Subcutaneous abdominal adipose tissue (tissue), 5 donors: Measurements from ENCODE around the gene MSH2.
"Not testable (repeated sequence)": the region's sequence is repeated elsewhere in the genome, so short reads cannot be mapped to it uniquely, and the experiment has no call there.

Source experiments
- H3K27ac ChIP-seq: one replicate; pipeline ENCODE4 v1.7.0; 2013; ENCODE audit warnings: low read depth, mild to moderate bottlenecking, inconsistent platforms, low read length, moderate library complexity
- H3K27me3 ChIP-seq, 5 donors: one replicate each; pipeline ENCODE4 v1.7.0; 2013; ENCODE audit warnings: low read length in 5 of 5, inconsistent platforms in 1 of 5; ENCODE audit not compliant: control insufficient read depth in 5 of 5, insufficient read depth in 4 of 5
- H3K36me3 ChIP-seq, 5 donors: one replicate each; pipeline ENCODE4 v1.7.0; 2013; ENCODE audit warnings: low read length in 5 of 5; ENCODE audit not compliant: control insufficient read depth in 5 of 5, insufficient read depth in 5 of 5
- H3K4me1 ChIP-seq, 5 donors: one replicate each; pipeline ENCODE4 v1.7.0; 2013; ENCODE audit warnings: low read length in 5 of 5, mild to moderate bottlenecking in 3 of 5, moderate library complexity in 1 of 5; ENCODE audit not compliant: control insufficient read depth in 5 of 5, insufficient read depth in 5 of 5
- H3K4me3 ChIP-seq, 5 donors: one replicate each; pipeline ENCODE4 v1.7.0; 2013; ENCODE audit warnings: low read length in 5 of 5, low read depth in 1 of 5
- H3K9ac ChIP-seq, 5 donors: one replicate each; pipeline ENCODE4 v1.7.0; 2013; ENCODE audit warnings: low read length in 5 of 5, mild to moderate bottlenecking in 4 of 5, moderate library complexity in 3 of 5
- H3K9me3 ChIP-seq, 5 donors: one replicate each; pipeline ENCODE4 v1.7.0; 2013; ENCODE audit warnings: low read length in 5 of 5; ENCODE audit not compliant: control insufficient read depth in 5 of 5
- donor health status: healthy.
- donor health status: healthy.
- donor health status: healthy.
- donor health status: healthy.
- donor health status: healthy.

The MSH2 gene

DNA sequence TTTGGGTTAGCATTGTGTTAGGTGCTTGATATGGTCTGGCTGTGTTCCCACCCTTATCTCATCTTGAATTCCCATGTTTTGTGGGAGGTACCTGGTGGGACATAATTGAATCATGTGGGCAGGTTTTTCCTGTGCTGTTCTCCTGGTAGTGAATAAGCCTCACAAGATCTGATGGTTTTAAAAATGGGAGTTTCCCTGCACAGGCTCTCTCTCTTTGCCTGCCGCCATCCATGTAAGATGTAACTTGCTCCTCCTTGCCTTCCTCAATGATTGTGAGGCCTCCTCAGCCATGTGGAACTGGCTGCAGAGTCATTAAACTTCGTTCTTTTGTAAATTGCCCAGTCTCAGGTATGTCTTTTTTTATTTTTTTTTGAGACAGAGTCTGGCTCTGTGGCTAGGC, 2.8 kb downstream of the MSH2 start:
- peaks cover 2 to 24% (median 23%) of the 10 kb centered on the region in 5 donors for H3K4me1 ChIP-seq
- H3K27me3 ChIP-seq, result no peaks in the 10 kb centered on the region
- no peak overlapping the region for H3K27ac ChIP-seq
- H3K9ac ChIP-seq, result no peak overlapping the region
- H3K4me3 ChIP-seq, result no peak overlapping the region
- H3K9me3 ChIP-seq, result no peaks in the 10 kb centered on the region
- peaks cover 0 to 3% (median 0%) of the 10 kb centered on the region in 5 donors for H3K36me3 ChIP-seq

GRCh38 chr2:47406649-47407330, 3.8 kb downstream of the MSH2 start:
- H3K4me1 ChIP-seq, result peaks cover 2 to 24% (median 22%) of the 10 kb centered on the region in 5 donors
- not testable (repeated sequence) for H3K27me3 ChIP-seq, H3K9ac ChIP-seq, H3K36me3 ChIP-seq, H3K4me3 ChIP-seq, H3K27ac ChIP-seq, H3K9me3 ChIP-seq

DNA sequence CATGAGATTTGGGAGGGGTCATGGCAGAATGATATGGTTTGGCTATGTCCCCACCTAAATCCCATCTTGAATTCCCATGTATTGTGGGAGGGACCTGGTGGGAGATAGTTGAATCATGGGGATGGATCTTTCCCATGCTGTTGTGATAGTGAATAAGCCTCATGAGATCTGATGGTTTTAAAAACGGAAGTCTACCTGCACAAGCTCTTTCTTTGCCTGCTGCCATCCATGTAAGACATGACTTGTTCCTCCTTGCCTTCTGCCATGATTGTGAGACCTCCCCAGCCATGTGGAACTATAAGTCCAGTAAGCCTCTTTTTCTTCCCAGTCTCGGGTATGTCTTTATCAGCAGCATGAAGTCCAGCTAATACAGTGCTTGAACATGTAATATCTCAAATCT, 5.0 kb downstream of the MSH2 start:
- not testable (repeated sequence) for H3K4me3 ChIP-seq, H3K9ac ChIP-seq, H3K27me3 ChIP-seq, H3K9me3 ChIP-seq, H3K27ac ChIP-seq
- Histone ChIP-seq H3K36me3 (peaks cover 0 to 11% (median 4%) of the 10 kb centered on the region in 5 donors), H3K4me1 (peaks cover 2 to 15% (median 14%) of the 10 kb centered on the region in 5 donors)

GRCh38 chr2:47414682-47415458, 11.9 kb downstream of the MSH2 start:
- no peak overlapping the region for H3K9ac ChIP-seq
- H3K27me3 ChIP-seq, result no peaks in the 10 kb centered on the region
- H3K4me3 ChIP-seq, result no peak overlapping the region
- H3K27ac ChIP-seq, result no peak overlapping the region
- H3K9me3 ChIP-seq, result no peaks in the 10 kb centered on the region
- no peaks in the 10 kb centered on the region for H3K4me1 ChIP-seq
- H3K36me3 ChIP-seq, result peaks cover 6 to 29% (median 11%) of the 10 kb centered on the region in 5 donors

DNA sequence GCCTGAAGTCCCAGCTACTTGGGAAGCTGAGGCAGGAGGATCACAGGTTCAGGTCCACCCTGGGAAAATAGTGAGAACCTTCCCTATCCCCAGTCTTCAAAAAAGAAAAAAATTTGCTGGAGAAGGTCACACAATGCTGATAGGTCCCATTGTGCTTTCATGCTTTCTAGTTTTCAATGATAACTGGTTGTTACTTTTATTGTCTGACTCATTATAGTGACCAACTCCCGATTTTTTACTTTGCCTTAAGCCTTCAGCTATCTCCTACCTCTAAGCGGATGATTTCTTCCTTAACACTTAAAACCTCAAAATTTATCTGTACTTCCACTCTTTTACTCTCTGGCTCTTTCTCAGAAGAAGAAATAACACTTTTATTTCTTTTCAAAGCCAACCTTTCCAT, 17.3 kb downstream of the MSH2 start:
- peaks cover 2 to 23% (median 6%) of the 10 kb centered on the region in 5 donors for H3K36me3 ChIP-seq
- H3K9me3 ChIP-seq, result no peaks in the 10 kb centered on the region

GRCh38 chr2:47420683-47421082, 17.7 kb downstream of the MSH2 start:
- not testable (repeated sequence) for H3K9me3 ChIP-seq, H3K9ac ChIP-seq, H3K27me3 ChIP-seq, H3K27ac ChIP-seq, H3K4me1 ChIP-seq, H3K4me3 ChIP-seq
- H3K36me3 ChIP-seq, result peaks cover 2 to 23% (median 6%) of the 10 kb centered on the region in 5 donors

More for the DNA sequence above, 17.3 kb downstream of the MSH2 start:
- Histone ChIP-seq H3K27me3 (no peaks in the 10 kb centered on the region), H3K4me1 (no peaks in the 10 kb centered on the region), H3K27ac (no peak overlapping the region), H3K9ac (no peak overlapping the region), H3K4me3 (no peak overlapping the region)

DNA sequence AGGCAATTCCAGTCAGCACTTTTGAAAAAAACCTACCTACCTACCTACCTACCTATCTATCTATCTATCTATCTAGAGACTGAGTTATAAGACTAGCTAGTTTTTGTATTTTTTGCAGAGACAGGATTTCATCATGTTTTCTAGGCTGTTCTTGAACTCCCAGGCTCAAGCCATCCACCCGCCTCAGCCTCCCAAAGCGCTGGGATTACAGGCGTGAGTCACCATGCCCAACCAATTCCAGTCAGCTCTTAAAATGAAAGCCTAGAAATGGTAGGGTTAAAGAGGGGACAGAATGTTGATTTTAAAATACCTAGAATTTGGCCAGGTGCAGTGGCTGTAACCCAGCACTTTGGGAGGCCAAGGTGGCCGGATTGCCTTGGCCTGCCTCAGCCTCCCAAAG, 19.1 kb downstream of the MSH2 start:
- Histone ChIP-seq H3K4me1 (no peaks in the 10 kb centered on the region), H3K4me3 (no peak overlapping the region), H3K27ac (no peak overlapping the region), H3K9me3 (no peaks in the 10 kb centered on the region), H3K36me3 (peaks cover 0 to 23% (median 4%) of the 10 kb centered on the region in 5 donors), H3K27me3 (no peaks in the 10 kb centered on the region), H3K9ac (no peak overlapping the region)

DNA sequence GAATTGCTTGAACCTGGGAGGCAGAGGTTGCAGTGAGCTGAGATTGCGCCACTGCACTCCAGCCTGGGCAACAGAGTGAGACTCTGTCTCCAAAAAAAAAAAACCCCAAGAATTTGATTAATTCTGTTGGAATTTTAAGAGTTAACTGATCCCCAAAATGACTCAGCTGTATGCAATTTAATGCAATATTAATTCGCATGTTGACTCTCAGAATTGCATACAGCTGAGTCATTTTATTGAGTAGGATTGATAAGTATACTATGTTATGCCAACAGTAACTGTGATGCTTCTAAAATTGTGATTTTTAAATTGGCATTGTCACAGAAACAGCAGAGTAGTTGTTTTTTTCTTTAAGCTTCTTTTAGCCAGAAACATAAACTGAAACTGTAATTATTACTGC, 19.6 kb downstream of the MSH2 start:
- H3K27me3 ChIP-seq, result no peaks in the 10 kb centered on the region
- H3K27ac ChIP-seq, result no peak overlapping the region
- H3K36me3 ChIP-seq, result peaks cover 0 to 21% (median 4%) of the 10 kb centered on the region in 5 donors
- no peaks in the 10 kb centered on the region for H3K9me3 ChIP-seq
- H3K9ac ChIP-seq, result no peak overlapping the region
- H3K4me1 ChIP-seq, result no peaks in the 10 kb centered on the region
- no peak overlapping the region for H3K4me3 ChIP-seq

DNA sequence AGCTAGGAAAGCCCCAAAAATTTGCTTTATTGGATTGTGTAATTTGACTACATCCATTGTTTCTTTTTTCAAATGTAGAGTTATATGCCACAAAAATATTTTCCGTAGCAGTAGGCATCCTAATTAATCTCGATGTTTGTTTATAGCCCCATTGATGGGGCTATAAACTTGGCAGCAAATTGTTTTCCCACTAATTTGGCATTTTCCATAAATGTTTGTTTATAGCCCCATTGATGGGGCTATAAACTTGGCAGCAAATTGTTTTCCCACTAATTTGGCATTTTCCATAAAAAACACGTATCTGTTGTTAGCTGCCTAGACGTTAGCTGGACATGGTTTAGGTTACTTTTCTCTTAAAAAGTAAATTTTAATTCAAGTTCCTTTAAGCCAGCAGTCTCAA, 23.8 kb downstream of the MSH2 start:
- Histone ChIP-seq H3K9me3 (no peaks in the 10 kb centered on the region), H3K4me3 (no peak overlapping the region), H3K9ac (no peak overlapping the region), H3K27ac (no peak overlapping the region), H3K4me1 (no peaks in the 10 kb centered on the region), H3K36me3 (peaks cover 9 to 27% (median 16%) of the 10 kb centered on the region in 5 donors), H3K27me3 (no peaks in the 10 kb centered on the region)

GRCh38 chr2:47429795-47430194, 26.8 kb downstream of the MSH2 start:
- peaks cover 9 to 20% (median 14%) of the 10 kb centered on the region in 5 donors for H3K36me3 ChIP-seq
- no peaks in the 10 kb centered on the region for H3K27me3 ChIP-seq
- no peak overlapping the region for H3K27ac ChIP-seq
- no peaks in the 10 kb centered on the region for H3K4me1 ChIP-seq
- H3K4me3 ChIP-seq, result no peak overlapping the region
- H3K9ac ChIP-seq, result no peak overlapping the region
- H3K9me3 ChIP-seq, result no peaks in the 10 kb centered on the region
